Lower leg skin (tissue), 4 donors: ENCODE measurements around the gene KIAA2012. TPM values are rescaled to one million over a fixed set of nuclear protein-coding genes. Genes with fewer than 3 reads are reported as not detected.

Source experiments
- DNase-seq, 2 donors: peaks; one replicate each; pipeline ENCODE4 v3.0.0-alpha.2; 2019; ENCODE audit warnings: low spot score in 2 of 2
- H3K4me3 ChIP-seq: fragments of 200-600 bp; sonication (generic); 2 replicates; pipeline ENCODE4 v1.5.1; 2017; ENCODE audit warnings: mild to moderate bottlenecking, low read depth; ENCODE audit not compliant: poor library complexity, severe bottlenecking
- POLR2A ChIP-seq, 2 donors: fragments of 450-650 bp; IDR thresholded peaks; one replicate each; pipeline ENCODE4 v1.6.1; 2016 to 2017; ENCODE audit warnings: antibody characterized with exemption in 2 of 2, mild to moderate bottlenecking in 1 of 2, moderate library complexity in 1 of 2
- WGBS, 2 donors: methylation state at CpG; one replicate each; pipeline ENCODE4 v1.1.5; 2018; 5-methylcytosine and 5-hydroxymethylcytosine counted together
- intact Hi-C: fragments of 100-400 bp; cut with DNase I; formaldehyde crosslinking; loops from one replicate; pipeline ENCODE4 v1.15.0; 2023; ENCODE audit warnings: low total_unique reads
- total RNA-seq, 4 donors: library from RNA; depleted of rRNA; stranded (reverse); fragments of >200 nt; gene quantifications; one replicate each; pipeline ENCODE4 v1.1.0, GENCODE V29; 2016
- TF ChIP-seq, protein P1 (sequence below), 3 donors: fragments of 450-650 bp; IDR thresholded peaks; one replicate each; pipeline ENCODE4 v1.5.1; 2016; ENCODE audit warnings: antibody characterized with exemption in 3 of 3, mild to moderate bottlenecking in 3 of 3, moderate library complexity in 2 of 3

The KIAA2012 gene
- total RNA-seq, 4 donors from 2014 or later, result not detected

DNA sequence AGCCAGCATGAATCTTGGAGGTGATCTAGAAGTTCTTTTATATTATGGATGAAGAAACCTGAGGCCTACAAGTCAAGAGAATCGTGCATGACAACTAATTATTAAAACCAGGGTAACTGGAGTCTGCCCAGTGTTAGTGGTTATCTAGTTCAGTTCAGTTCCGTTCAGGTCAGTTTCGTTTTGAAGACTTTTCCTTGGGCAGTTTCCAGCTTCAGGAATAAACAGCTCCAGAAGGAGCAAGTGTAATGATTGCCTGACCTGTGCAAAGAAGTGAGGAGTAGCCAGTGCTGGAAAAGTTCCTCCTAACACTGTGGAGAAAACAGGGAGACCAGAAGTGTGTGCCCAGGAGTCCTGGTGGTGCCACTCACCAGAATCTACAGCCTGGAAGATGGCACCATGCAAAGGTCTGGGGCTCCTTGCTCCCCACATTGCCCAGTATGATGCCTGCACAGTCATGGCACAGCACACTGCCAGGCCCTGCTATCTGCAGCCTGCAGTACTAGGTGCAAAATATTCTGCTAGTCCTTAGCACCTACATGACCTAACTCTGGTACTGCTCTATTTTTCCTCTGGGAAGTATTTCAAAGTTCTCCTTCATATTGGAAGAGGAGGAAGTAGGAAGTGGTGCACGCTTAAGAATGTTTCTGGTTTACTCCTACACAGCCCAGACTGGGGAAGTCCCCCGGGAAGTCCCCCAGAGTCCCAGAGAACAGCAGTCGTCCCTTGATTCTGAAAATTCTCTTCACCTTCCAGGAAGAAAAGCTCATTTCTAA lies 99.6 kb downstream of the KIAA2012 start:
- no peak overlapping the region for H3K4me3 ChIP-seq
- intact Hi-C loops, result loop anchor here (5.0 kb wide), 1 partner anchor 310 kb away; no protein-coding TSS in a partner anchor
- DNase-seq, result no peak
- TF ChIP-seq, protein P1, sequence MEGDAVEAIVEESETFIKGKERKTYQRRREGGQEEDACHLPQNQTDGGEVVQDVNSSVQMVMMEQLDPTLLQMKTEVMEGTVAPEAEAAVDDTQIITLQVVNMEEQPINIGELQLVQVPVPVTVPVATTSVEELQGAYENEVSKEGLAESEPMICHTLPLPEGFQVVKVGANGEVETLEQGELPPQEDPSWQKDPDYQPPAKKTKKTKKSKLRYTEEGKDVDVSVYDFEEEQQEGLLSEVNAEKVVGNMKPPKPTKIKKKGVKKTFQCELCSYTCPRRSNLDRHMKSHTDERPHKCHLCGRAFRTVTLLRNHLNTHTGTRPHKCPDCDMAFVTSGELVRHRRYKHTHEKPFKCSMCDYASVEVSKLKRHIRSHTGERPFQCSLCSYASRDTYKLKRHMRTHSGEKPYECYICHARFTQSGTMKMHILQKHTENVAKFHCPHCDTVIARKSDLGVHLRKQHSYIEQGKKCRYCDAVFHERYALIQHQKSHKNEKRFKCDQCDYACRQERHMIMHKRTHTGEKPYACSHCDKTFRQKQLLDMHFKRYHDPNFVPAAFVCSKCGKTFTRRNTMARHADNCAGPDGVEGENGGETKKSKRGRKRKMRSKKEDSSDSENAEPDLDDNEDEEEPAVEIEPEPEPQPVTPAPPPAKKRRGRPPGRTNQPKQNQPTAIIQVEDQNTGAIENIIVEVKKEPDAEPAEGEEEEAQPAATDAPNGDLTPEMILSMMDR (IDR thresholded peaks at IDR 0.05), result no peak
- no peak for TF ChIP-seq POLR2A (IDR thresholded peaks at IDR 0.05)
- WGBS, 2 donors, result 54 to 59% methylated on average over 6 of the region's 6 CpGs

GRCh38 chr2:202178346-202178958 lies 105.4 kb downstream of the KIAA2012 start:
- 42 to 44% methylated on average over 7 of the region's 7 CpGs for WGBS, 2 donors
- intact Hi-C loops, result no loop called here
- TF ChIP-seq, protein P1 (IDR thresholded peaks at IDR 0.05), result peak in 1 of 3 donors; percentile 24
- no peak for TF ChIP-seq POLR2A (IDR thresholded peaks at IDR 0.05)
- no peak overlapping the region for H3K4me3 ChIP-seq
- DNase-seq, result peak in 1 of 2 donors; percentile 55

GRCh38 chr2:202184557-202184956 lies 111.5 kb downstream of the KIAA2012 start:
- intact Hi-C loops, result no loop called here

DNA sequence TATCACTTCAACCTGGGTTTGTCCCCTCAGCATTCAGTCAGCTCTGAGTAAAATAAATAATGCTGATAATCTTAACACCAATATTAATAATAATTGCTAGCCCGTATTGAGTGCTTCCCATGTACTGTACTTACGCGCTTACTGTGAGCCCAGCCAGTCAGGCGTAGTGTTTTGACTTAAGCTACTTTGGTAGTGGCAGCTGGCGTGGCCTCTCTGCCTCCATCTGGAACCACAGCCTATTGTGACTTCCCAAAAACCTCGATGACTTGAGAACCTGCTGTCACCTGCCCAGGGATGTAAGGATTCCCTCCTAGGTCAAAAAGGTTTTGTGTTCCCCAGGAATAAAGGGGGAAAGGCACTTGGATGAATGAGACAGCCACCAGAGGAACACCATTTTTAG lies 112.1 kb downstream of the KIAA2012 start:
- H3K4me3 ChIP-seq, result no peak overlapping the region
- intact Hi-C loops, result no loop called here
- TF ChIP-seq POLR2A (IDR thresholded peaks at IDR 0.05), result no peak
- TF ChIP-seq, protein P1 (IDR thresholded peaks at IDR 0.05), result no peak
- no peak for DNase-seq
- 87% methylated on average over 6 of the region's 6 CpGs for WGBS, 2 donors

More at GRCh38 chr2:202184557-202184956, 111.5 kb downstream of the KIAA2012 start:
- WGBS, 2 donors, result 64 to 66% methylated on average over 2 of the region's 2 CpGs
- no peak for DNase-seq
- no peak overlapping the region for H3K4me3 ChIP-seq
- TF ChIP-seq, protein P1 (IDR thresholded peaks at IDR 0.05), result no peak
- no peak for TF ChIP-seq POLR2A (IDR thresholded peaks at IDR 0.05)

- H3K4me3 ChIP-seq, result no peak overlapping the region
- no peak for DNase-seq
- intact Hi-C loops, result no loop called here
- 95 to 96% methylated on average over 4 of the region's 4 CpGs for WGBS, 2 donors
- no peak for TF ChIP-seq POLR2A (IDR thresholded peaks at IDR 0.05)
- TF ChIP-seq, protein P1 (IDR thresholded peaks at IDR 0.05), result no peak
Observed at GRCh38 chr2:202186641-202187202, 113.7 kb downstream of the KIAA2012 start.
